D721Med (cell line): ENCODE measurements around the gene FKBP10.

Experiments used
- DNase-seq: peaks from one replicate; pipeline ENCODE4 v3.0.0; 2011; ENCODE audit warnings: low spot score; ENCODE audit not compliant: insufficient read length
- FAIRE-seq: peaks from 2 replicates; lab custom pipeline; 2011; peaks lifted over from hg19 to GRCh38; lab: Jason Lieb, UNC
- CTCF ChIP-seq: IDR thresholded peaks from 2 replicates; pipeline ENCODE4 v1.5.1; 2012; ENCODE audit warnings: mild to moderate bottlenecking, control low read depth; ENCODE audit not compliant: insufficient read depth; ENCODE audit errors: missing control alignments

FKBP10 gene

GRCh38 chr17:41813152-41813680 lies 412 bp downstream of the FKBP10 start:
- TF ChIP-seq CTCF, result no peak
- no peak for DNase-seq
- no peak for FAIRE-seq

GRCh38 chr17:41813699-41814124 lies 908 bp downstream of the FKBP10 start:
- no peak for FAIRE-seq
- TF ChIP-seq CTCF, result no peak
- DNase-seq, result no peak

- DNase-seq (no peak), FAIRE-seq (no peak)
- no peak for TF ChIP-seq CTCF
Observed at GRCh38 chr17:41814195-41814594, 1.4 kb downstream of the FKBP10 start.

- FAIRE-seq, result no peak
- no peak for TF ChIP-seq CTCF
Observed at GRCh38 chr17:41816637-41817320, 4.0 kb downstream of the FKBP10 start.

GRCh38 chr17:41818024-41818423 lies 5.2 kb downstream of the FKBP10 start:
- no peak for TF ChIP-seq CTCF
- FAIRE-seq, result no peak
- DNase-seq, result no peak

More at GRCh38 chr17:41816637-41817320, 4.0 kb downstream of the FKBP10 start:
- no peak for DNase-seq

- TF ChIP-seq CTCF, result no peak
- FAIRE-seq, result no peak
- DNase-seq, result no peak
Observed at GRCh38 chr17:41821776-41822175, 9.0 kb downstream of the FKBP10 start.
